ENCODE data around the gene TRNAU1AP.

Gene TRNAU1AP

GRCh38 chr1:28604962-28605361 lies 52.1 kb downstream of the TRNAU1AP start:
- TF ChIP-seq CTCF (IDR thresholded peaks at IDR 0.05; ENCODE audit: low read depth, low read length), result no peak
- no peak overlapping the region for H3K4me3 ChIP-seq (ENCODE audit: low read depth, low read length)

GRCh38 chr1:28606771-28607170 lies 53.9 kb downstream of the TRNAU1AP start:
- TF ChIP-seq CTCF (IDR thresholded peaks at IDR 0.05; ENCODE audit: low read depth, low read length), result no peak
- H3K4me3 ChIP-seq (ENCODE audit: low read depth, low read length), result no peak overlapping the region

GRCh38 chr1:28613175-28613574 lies 60.3 kb downstream of the TRNAU1AP start:
- no peak overlapping the region for H3K4me3 ChIP-seq (ENCODE audit: low read depth, low read length)
- no peak for TF ChIP-seq CTCF (IDR thresholded peaks at IDR 0.05; ENCODE audit: low read depth, low read length)
